Kidney (tissue), 14 donors: ENCODE results near the gene ACTRT2. TPM values are rescaled to one million over a fixed set of nuclear protein-coding genes. Genes with fewer than 3 reads are reported as not detected.

ENCODE experiments used
- DNase-seq, 5 donors: peaks; one replicate each; pipeline ENCODE4 v3.0.0-alpha.2; 2013 to 2020
- FAIRE-seq: peaks from 2 replicates; lab custom pipeline; 2012; peaks lifted over from hg19 to GRCh38; lab: Jason Lieb, UNC
- H3K27ac ChIP-seq, 2 donors: one replicate each; pipeline ENCODE4 v1.7.0; 2013; ENCODE audit warnings: low read depth in 2 of 2, low read length in 2 of 2, inconsistent platforms in 1 of 2
- H3K27me3 ChIP-seq: one replicate; pipeline ENCODE4 v1.7.1; 2013; ENCODE audit warnings: low read length, inconsistent platforms; ENCODE audit not compliant: control insufficient read depth, insufficient read depth
- H3K36me3 ChIP-seq, 3 donors: one replicate each; pipeline versions ENCODE4 v1.7.0 to v1.7.1; 2013; ENCODE audit warnings: low read length in 3 of 3, control low read depth in 1 of 3, inconsistent platforms in 1 of 3; ENCODE audit not compliant: insufficient read depth in 3 of 3, control insufficient read depth in 2 of 3
- H3K4me1 ChIP-seq, 3 donors: one replicate each; pipeline versions ENCODE4 v1.7.0 to v1.7.1; 2013; ENCODE audit warnings: low read length in 3 of 3, inconsistent platforms in 1 of 3, low read depth in 1 of 3; ENCODE audit not compliant: control insufficient read depth in 2 of 3, insufficient read depth in 2 of 3
- H3K4me3 ChIP-seq, 3 donors: one replicate each; pipeline versions ENCODE4 v1.7.0 to v1.8.1; 2013; ENCODE audit warnings: low read length in 3 of 3, control low read depth in 1 of 3, inconsistent platforms in 1 of 3
- H3K9ac ChIP-seq, 3 donors: one replicate each; pipeline versions ENCODE4 v1.7.0 to v1.7.1; 2013; ENCODE audit warnings: low read length in 3 of 3, control low read depth in 1 of 3, inconsistent platforms in 1 of 3
- H3K9me3 ChIP-seq, 3 donors: one replicate each; pipeline versions ENCODE4 v1.7.0 to v1.7.1; 2013; ENCODE audit warnings: low read length in 3 of 3, control low read depth in 1 of 3, inconsistent platforms in 1 of 3; ENCODE audit not compliant: control insufficient read depth in 2 of 3, insufficient read depth in 1 of 3
- CTCF ChIP-seq: IDR thresholded peaks from 3 replicates; pipeline ENCODE4 v1.5.1; 2012; ENCODE audit warnings: mild to moderate bottlenecking, moderate library complexity, borderline replicate concordance; ENCODE audit not compliant: insufficient read depth; ENCODE audit errors: extremely low read depth
- intact Hi-C: fragments of 100-400 bp; cut with DNase I; formaldehyde crosslinking; loops from one replicate; pipeline ENCODE4 v1.11.1; 2022
- polyA plus RNA-seq: library from polyadenylated mRNA; stranded (reverse); fragments of 350-450 nt; fragmentation: Illumina TruSeq; extraction: RNeasy Lipid Tissue Mini Kit (QIAGEN cat#74804); gene quantifications from one replicate; pipeline ENCODE4 v1.2.3, GENCODE V29; 2014; ENCODE audit warnings: low read depth, low replicate concordance; ENCODE audit not compliant: insufficient read depth
- total RNA-seq: library from RNA; stranded (reverse); fragmentation: NEBNext Ultra II Directional; extraction: Animal tissue kit (Norgen Biotek cat#: 25700); gene quantifications from one replicate; pipeline ENCODE4 v1.2.1, GENCODE V29; 2021
- donor health status: control.
- donor health status: control.
- donor health status: control.
- donor health status: control.
- donor health status: control.
- donor health status: DM: yes; HTN: yes; CAD: no.
- donor health status: Normal renal cell carcinoma (clear cell type).

The ACTRT2 gene
- total and polyA plus RNA-seq, 2 donors from 2014 or later: not detected

DNA sequence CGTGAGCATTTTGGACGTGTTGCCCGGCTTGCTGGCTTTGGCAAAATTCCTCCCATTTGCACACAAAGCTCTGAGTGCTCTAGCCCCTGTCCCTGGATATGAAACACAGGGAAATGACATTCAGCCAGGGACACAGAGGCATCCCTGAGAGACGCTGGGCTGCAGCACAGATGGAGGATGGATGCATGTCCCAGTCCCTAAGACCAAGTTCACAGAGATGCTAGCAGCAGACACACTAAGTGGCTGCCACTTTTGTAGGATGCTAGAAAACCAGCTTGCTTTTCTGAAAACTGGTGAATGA is 12.5 kb downstream of the ACTRT2 start:
- no peaks in the 10 kb centered on the region for H3K9me3 ChIP-seq
- intact Hi-C loops: no loop called here
- FAIRE-seq (no peak), DNase-seq (peak in 1 of 5 donors; percentile 22)
- no peaks in the 10 kb centered on the region for H3K4me1 ChIP-seq
- H3K36me3 ChIP-seq: no peaks in the 10 kb centered on the region
- H3K27ac ChIP-seq: no peak overlapping the region
- no peaks in the 10 kb centered on the region for H3K27me3 ChIP-seq
- no peak overlapping the region for H3K9ac ChIP-seq
- H3K4me3 ChIP-seq: no peak overlapping the region
- no peak for TF ChIP-seq CTCF

- intact Hi-C loops: no loop called here
- Histone ChIP-seq H3K4me3 (no peak overlapping the region), H3K4me1 (no peaks in the 10 kb centered on the region), H3K27ac (no peak overlapping the region), H3K27me3 (no peaks in the 10 kb centered on the region), H3K36me3 (no peaks in the 10 kb centered on the region), H3K9ac (no peak overlapping the region), H3K9me3 (no peaks in the 10 kb centered on the region)
- DNase-seq (peak in 2 of 5 donors; percentile 14 to 34), FAIRE-seq (no peak)
- no peak for TF ChIP-seq CTCF
Measured at GRCh38 chr1:3034162-3034561, 12.9 kb downstream of the ACTRT2 start.

DNA sequence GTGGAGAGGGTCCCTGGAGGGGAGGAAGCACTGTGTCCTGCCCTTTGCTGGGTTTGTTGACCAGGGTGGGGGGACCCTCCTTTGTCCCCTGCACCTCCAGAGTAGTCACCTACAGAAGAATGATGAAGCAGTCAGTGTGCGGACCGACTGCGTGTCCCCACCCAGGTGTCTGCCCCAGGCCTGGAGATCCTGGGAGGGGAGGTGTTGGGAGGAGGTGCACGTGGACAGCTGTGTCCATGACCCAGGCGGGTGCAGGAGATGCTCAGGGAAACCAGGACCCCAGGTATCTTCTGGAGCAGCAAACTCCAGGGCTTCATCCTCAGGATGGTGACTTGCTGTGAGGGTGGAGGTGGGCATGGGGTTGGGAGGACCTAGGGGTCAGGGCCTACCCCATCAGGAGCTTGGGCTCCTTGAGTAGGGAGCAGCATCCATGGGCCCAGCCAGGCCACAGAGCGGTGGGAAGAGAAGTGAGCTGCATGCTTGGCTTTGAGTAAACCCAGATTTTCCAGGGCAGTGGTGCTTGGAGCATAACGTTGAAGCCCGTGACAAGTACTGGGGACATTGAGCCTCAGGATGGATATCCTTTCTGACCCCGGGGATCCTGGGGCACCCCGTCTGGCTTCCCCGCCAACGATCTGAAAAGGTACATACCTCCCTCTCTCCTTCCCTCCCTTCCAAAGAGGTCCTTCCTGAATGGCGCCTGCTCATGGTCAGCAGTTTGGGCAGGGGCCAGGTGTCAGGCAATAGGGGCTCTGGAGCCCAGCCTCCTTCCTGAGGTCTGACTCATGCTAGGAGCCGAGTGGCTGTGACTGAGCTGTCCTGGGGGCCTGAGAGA is 13.7 kb downstream of the ACTRT2 start:
- no peaks in the 10 kb centered on the region for H3K9me3 ChIP-seq
- H3K4me1 ChIP-seq: no peaks in the 10 kb centered on the region
- DNase-seq: peak in 2 of 5 donors; percentile 34 to 62
- no peak overlapping the region for H3K4me3 ChIP-seq
- no peak for TF ChIP-seq CTCF
- no peak overlapping the region for H3K9ac ChIP-seq
- H3K27me3 ChIP-seq: no peaks in the 10 kb centered on the region
- H3K36me3 ChIP-seq: no peaks in the 10 kb centered on the region
- H3K27ac ChIP-seq: no peak overlapping the region
- intact Hi-C loops: no loop called here
- no peak for FAIRE-seq
